Endodermal cell (in vitro differentiated cells): Measurements from ENCODE around the gene HSP90B1. TPM values are rescaled to one million over a fixed set of nuclear protein-coding genes. Genes with fewer than 3 reads are reported as not detected.
A peak's percentile ranks its signal among the peaks of the same experiment; 100 is the strongest.

Experiments
- DNase-seq: peaks from one replicate; pipeline ENCODE4 v3.0.0-alpha.2; 2017
- H3K27ac ChIP-seq: 2 replicates; pipeline ENCODE4 v1.5.1; 2013; ENCODE audit warnings: mild to moderate bottlenecking, low read depth, low read length, moderate library complexity
- H3K27me3 ChIP-seq: 2 replicates; pipeline ENCODE4 v1.6.1; 2013; ENCODE audit warnings: mild to moderate bottlenecking, low read length, moderate library complexity; ENCODE audit not compliant: insufficient read depth, control insufficient read depth, poor library complexity, severe bottlenecking
- H3K36me3 ChIP-seq: 2 replicates; pipeline ENCODE4 v1.7.0; 2013; ENCODE audit warnings: mild to moderate bottlenecking, low read length, moderate library complexity; ENCODE audit not compliant: control insufficient read depth, insufficient read depth
- H3K4me1 ChIP-seq: one replicate; pipeline ENCODE4 v1.7.0; 2013; ENCODE audit warnings: low read length; ENCODE audit not compliant: control insufficient read depth, insufficient read depth
- H3K4me3 ChIP-seq: 2 replicates; pipeline ENCODE4 v1.5.1; 2013; ENCODE audit warnings: mild to moderate bottlenecking, low read length, moderate library complexity
- H3K9ac ChIP-seq: 2 replicates; pipeline ENCODE4 v1.6.1; 2013; ENCODE audit warnings: mild to moderate bottlenecking, low read length, moderate library complexity; ENCODE audit not compliant: poor library complexity, severe bottlenecking; ENCODE audit errors: extremely low read depth
- H3K9me3 ChIP-seq: 2 replicates; pipeline ENCODE4 v1.6.1; 2013; ENCODE audit warnings: mild to moderate bottlenecking, low read length, moderate library complexity; ENCODE audit not compliant: control insufficient read depth
- H3K27ac Mint-ChIP-seq: 2 replicates; pipeline ENCODE4 v1.8.0; 2020; ENCODE audit warnings: mixed read lengths
- H3K27me3 Mint-ChIP-seq: 2 replicates; pipeline ENCODE4 v1.8.0; 2021; ENCODE audit warnings: mild to moderate bottlenecking, mixed read lengths; ENCODE audit not compliant: insufficient read depth
- H3K36me3 Mint-ChIP-seq: 2 replicates; pipeline ENCODE4 v1.8.0; 2020; ENCODE audit warnings: low read depth, mixed read lengths
- H3K4me1 Mint-ChIP-seq: 2 replicates; pipeline ENCODE4 v1.8.0; 2020; ENCODE audit warnings: mixed read lengths
- H3K4me3 Mint-ChIP-seq: 2 replicates; pipeline ENCODE4 v1.8.0; 2020; ENCODE audit warnings: mild to moderate bottlenecking, moderate library complexity, mixed read lengths
- H3K9me3 Mint-ChIP-seq: 2 replicates; pipeline ENCODE4 v1.8.0; 2020; ENCODE audit warnings: mild to moderate bottlenecking, mixed read lengths
- WGBS, 2 experiments: methylation state at CpG; one replicate each; pipeline versions ENCODE4 v1.1.5 to v1.1.7; 2013; ENCODE audit warnings: missing lambda C conversion rate in 2 of 2, mixed read lengths in 1 of 2; ENCODE audit not compliant: insufficient coverage in 1 of 2, insufficient read length in 1 of 2; 5-methylcytosine and 5-hydroxymethylcytosine counted together
- total RNA-seq, 2 donors: library from RNA; stranded (reverse); fragmentation: NEBNext Ultra II Directional in 1 of 2; extraction: Animal tissue kit (Norgen Biotek cat#: 25700) in 1 of 2; gene quantifications; 2 replicates in 1 of 2; 3 replicates in 1 of 2; pipeline ENCODE4 v1.2.1, GENCODE V29; 2021
- TF ChIP-seq, protein P1 (sequence below): fragments of 200-600 bp; sonication (generic); conservative IDR thresholded peaks from 2 replicates; pipeline ENCODE4 v1.5.0; 2021; ENCODE audit warnings: antibody characterized with exemption, mild to moderate bottlenecking

The HSP90B1 gene
- total RNA-seq, 2 donors from 2014 or later = 1,047 to 1,509 TPM

DNA sequence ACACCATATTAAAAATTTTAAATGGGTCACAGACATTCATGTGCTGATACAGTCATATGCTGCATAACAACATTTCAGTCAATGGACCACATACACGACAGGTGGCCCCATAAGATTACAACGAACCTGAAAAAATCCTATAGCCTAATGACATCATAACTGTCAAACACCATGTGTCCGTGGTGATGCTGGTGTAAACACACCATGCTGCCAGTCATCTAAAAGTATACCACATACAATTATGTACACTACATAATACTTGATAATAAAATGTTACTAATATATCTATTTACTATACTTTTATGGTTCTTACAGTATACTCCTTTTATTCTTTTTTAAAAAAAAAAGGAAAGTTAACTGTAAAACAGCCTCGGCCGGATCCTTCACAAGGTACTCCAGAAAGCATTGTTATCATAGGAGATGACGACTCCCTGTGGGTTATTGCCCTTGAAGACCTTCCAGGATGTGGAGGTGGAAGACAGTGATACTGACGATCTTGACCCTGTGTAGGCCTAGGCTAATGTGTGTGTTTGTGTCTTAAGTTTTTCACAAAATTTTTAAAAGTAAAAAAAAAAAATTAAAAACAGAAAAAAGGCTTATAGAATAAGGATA, 30.5 kb downstream of the HSP90B1 start:
- Histone ChIP-seq H3K4me3 (no peak overlapping the region), H3K27me3 (no peaks in the 10 kb centered on the region), H3K9ac (no peak overlapping the region), H3K36me3 (no peaks in the 10 kb centered on the region), H3K27ac (no peak overlapping the region), H3K4me1 (no peaks in the 10 kb centered on the region), H3K9me3 (no peaks in the 10 kb centered on the region)
- 96 to 100% methylated on average over 2 to 6 of the region's 7 CpGs for WGBS, 2 experiments
- Mint-ChIP-seq H3K27me3 (no peaks in the 10 kb centered on the region), H3K27ac (no peak overlapping the region), H3K36me3 (peaks cover under 1% of the 10 kb centered on the region), H3K4me1 (peaks cover 20% of the 10 kb centered on the region), H3K4me3 (no peak overlapping the region), H3K9me3 (no peaks in the 10 kb centered on the region)
- DNase-seq = no peak
- TF ChIP-seq, protein P1, sequence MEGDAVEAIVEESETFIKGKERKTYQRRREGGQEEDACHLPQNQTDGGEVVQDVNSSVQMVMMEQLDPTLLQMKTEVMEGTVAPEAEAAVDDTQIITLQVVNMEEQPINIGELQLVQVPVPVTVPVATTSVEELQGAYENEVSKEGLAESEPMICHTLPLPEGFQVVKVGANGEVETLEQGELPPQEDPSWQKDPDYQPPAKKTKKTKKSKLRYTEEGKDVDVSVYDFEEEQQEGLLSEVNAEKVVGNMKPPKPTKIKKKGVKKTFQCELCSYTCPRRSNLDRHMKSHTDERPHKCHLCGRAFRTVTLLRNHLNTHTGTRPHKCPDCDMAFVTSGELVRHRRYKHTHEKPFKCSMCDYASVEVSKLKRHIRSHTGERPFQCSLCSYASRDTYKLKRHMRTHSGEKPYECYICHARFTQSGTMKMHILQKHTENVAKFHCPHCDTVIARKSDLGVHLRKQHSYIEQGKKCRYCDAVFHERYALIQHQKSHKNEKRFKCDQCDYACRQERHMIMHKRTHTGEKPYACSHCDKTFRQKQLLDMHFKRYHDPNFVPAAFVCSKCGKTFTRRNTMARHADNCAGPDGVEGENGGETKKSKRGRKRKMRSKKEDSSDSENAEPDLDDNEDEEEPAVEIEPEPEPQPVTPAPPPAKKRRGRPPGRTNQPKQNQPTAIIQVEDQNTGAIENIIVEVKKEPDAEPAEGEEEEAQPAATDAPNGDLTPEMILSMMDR = no peak

DNA sequence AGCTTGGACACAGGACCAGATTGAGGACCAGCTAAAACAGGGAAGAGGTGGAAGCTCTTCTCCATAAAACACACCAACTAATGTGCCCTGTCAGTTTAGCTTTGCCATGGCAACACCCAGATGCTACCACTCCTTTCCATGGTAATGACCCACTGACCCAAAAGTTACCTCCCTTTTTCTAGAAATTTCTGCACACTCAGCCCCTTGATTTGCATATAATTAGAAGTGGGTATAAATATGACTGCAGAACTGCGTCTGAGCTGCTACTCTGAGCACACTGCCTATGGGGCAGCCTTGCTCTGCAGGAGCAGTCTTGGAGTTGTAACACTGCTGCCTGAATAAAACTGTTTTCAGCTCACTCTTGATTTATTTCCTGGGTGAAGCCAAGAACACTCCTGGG, 32.3 kb downstream of the HSP90B1 start:
- no peaks in the 10 kb centered on the region for H3K9me3 ChIP-seq
- H3K4me1 ChIP-seq = no peaks in the 10 kb centered on the region
- WGBS, 2 experiments = 83 to 100% methylated on average over 1 of the region's 1 CpG
- no peak for DNase-seq
- H3K9ac ChIP-seq = no peak overlapping the region
- no peaks in the 10 kb centered on the region for H3K36me3 ChIP-seq
- H3K4me1 Mint-ChIP-seq = peaks cover 19% of the 10 kb centered on the region
- no peaks in the 10 kb centered on the region for H3K27me3 ChIP-seq
- H3K27me3 Mint-ChIP-seq = no peaks in the 10 kb centered on the region
- no peaks in the 10 kb centered on the region for H3K9me3 Mint-ChIP-seq
- no peak overlapping the region for H3K27ac Mint-ChIP-seq
- no peak overlapping the region for H3K4me3 Mint-ChIP-seq
- H3K36me3 Mint-ChIP-seq = no peaks in the 10 kb centered on the region
- no peak overlapping the region for H3K27ac ChIP-seq
- TF ChIP-seq, protein P1 = no peak
- H3K4me3 ChIP-seq = no peak overlapping the region

DNA sequence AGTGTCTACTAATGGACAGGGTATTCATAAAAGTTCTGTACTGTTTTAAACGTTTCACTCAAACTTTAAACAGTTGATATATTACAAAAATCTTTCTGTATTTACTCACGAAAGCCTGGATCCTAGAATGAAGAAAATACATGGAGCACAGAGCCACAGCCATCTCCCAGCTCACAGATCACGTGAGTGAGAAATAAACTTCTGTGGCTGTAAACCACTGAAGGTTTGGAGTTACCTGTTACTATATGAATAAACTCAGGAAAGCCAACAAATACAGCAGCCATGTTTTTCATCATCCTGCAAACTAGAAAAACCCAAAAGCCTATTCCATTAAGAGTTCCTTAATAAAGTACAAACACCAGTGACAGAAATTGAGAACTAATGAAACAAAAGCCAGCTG, 34.6 kb downstream of the HSP90B1 start:
- Histone ChIP-seq H3K27me3 (no peaks in the 10 kb centered on the region), H3K4me3 (peak overlapping the region; percentile 92), H3K27ac (no peak overlapping the region), H3K9me3 (no peaks in the 10 kb centered on the region), H3K9ac (peak overlapping the region; percentile 90), H3K4me1 (no peaks in the 10 kb centered on the region), H3K36me3 (peaks cover 17% of the 10 kb centered on the region)
- Mint-ChIP-seq H3K27ac (peak overlapping the region; percentile 98), H3K27me3 (no peaks in the 10 kb centered on the region), H3K36me3 (peaks cover 14% of the 10 kb centered on the region), H3K4me3 (peak overlapping the region; percentile 96), H3K4me1 (peaks cover 22% of the 10 kb centered on the region), H3K9me3 (no peaks in the 10 kb centered on the region)
- no peak for DNase-seq
- WGBS, 2 experiments = 51% methylated on average over 3 of the region's 3 CpGs; no CpG with 5 or more reads in 1 of the 2 experiments
- TF ChIP-seq, protein P1 = no peak
